ENCODE results near the gene BEND3.

Gene BEND3

DNA sequence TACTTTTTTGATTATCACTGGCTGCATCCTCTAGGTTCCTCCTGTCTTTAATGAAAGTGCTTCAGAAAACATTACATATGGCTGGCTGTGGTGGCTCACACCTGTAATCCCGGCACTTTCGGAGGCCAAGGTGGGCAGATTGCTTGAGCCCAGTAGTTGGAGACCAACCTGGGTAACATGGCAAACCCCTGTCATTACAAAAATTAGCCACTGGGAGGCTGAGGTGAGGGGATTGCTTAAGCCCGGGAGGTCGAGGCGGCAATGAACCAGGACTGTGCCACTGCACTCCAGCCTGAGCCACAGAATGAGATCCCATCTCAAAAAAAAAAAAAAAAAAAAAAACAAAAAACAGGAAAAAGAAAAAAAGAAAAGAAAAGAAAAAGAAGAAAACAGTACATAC is 35.3 kb downstream of the BEND3 start:
- Mint-ChIP-seq H3K36me3 (ENCODE audit: low read depth) (peaks cover 18% of the 10 kb centered on the region), H3K27me3 (no peaks in the 10 kb centered on the region), H3K4me1 (ENCODE audit: low read depth) (peaks cover 5% of the 10 kb centered on the region), H3K4me3 (no peak overlapping the region), H3K9me3 (peaks cover 3% of the 10 kb centered on the region), H3K27ac (no peak overlapping the region)
- no peak for DNase-seq

DNA sequence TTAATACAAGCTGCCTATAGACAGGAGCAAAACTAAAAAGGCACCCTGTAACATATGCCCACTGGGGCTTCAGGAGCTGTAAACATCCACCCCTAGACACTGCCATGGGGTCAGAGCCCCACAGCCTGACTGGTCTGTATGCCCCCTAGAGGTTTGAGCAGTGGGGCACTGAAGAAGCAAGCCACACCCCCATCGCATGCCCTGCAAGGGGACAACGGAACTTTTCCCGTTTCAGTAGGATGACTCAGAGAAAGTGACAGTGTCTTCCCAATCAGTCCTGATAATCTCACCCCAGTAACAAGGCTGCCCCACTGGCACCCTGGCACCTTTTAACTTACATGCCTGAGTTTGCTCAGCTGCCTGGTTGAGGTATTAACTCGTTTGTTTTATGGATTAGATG is 35.9 kb downstream of the BEND3 start:
- peaks cover 12% of the 10 kb centered on the region for H3K36me3 Mint-ChIP-seq (ENCODE audit: low read depth)
- H3K9me3 Mint-ChIP-seq = no peaks in the 10 kb centered on the region
- H3K4me1 Mint-ChIP-seq (ENCODE audit: low read depth) = peaks cover 5% of the 10 kb centered on the region
- no peak overlapping the region for H3K4me3 Mint-ChIP-seq
- no peak overlapping the region for H3K27ac Mint-ChIP-seq
- H3K27me3 Mint-ChIP-seq = no peaks in the 10 kb centered on the region
- DNase-seq = no peak

DNA sequence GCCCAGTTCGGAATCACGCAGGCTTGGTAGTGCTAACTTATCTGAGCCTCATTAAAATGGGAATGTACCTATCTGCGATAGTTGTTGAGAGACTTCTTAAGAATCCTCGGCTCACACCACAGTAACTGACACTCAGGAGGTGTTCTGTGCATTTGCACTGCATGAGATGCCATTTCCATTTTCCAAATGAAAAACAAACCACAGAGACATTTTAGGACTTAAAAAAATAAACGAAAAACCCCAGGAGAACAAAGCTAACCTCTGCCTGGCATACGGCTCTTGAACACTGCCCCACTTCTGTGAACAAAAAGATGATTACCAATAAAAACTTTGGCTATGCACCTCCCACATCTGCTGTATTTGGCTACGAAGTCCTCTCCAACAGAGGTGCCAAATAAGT is 37.6 kb downstream of the BEND3 start:
- Mint-ChIP-seq H3K27me3 (no peaks in the 10 kb centered on the region), H3K4me3 (no peak overlapping the region), H3K9me3 (no peaks in the 10 kb centered on the region), H3K27ac (no peak overlapping the region), H3K36me3 (ENCODE audit: low read depth) (no peaks in the 10 kb centered on the region), H3K4me1 (ENCODE audit: low read depth) (peaks cover 1% of the 10 kb centered on the region)
- no peak for DNase-seq

DNA sequence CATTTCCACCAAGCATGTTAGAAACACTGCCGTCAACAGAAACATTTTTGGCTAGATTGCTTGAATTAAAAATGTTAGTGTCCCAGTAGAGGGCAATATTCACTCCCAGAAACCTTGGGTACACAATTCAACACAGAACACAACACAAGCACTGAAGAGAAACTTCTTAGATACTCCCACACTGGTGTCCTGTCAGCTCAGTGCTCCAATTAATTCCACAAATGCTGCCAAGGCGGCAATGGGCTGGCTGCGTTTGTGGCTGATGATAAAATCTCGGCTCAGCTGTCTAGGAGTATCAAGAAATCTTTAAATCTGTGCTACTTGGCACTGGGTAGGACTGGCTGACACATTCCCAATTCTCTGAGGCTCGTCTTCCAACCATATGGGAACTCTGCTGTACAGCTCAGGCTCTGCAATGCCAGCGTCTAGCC is 39.3 kb downstream of the BEND3 start:
- no peak overlapping the region for H3K27ac Mint-ChIP-seq
- DNase-seq = no peak
- H3K4me3 Mint-ChIP-seq = no peak overlapping the region
- peaks cover 1% of the 10 kb centered on the region for H3K4me1 Mint-ChIP-seq (ENCODE audit: low read depth)
- no peaks in the 10 kb centered on the region for H3K9me3 Mint-ChIP-seq
- no peaks in the 10 kb centered on the region for H3K27me3 Mint-ChIP-seq
- H3K36me3 Mint-ChIP-seq (ENCODE audit: low read depth) = peaks cover 4% of the 10 kb centered on the region

DNA sequence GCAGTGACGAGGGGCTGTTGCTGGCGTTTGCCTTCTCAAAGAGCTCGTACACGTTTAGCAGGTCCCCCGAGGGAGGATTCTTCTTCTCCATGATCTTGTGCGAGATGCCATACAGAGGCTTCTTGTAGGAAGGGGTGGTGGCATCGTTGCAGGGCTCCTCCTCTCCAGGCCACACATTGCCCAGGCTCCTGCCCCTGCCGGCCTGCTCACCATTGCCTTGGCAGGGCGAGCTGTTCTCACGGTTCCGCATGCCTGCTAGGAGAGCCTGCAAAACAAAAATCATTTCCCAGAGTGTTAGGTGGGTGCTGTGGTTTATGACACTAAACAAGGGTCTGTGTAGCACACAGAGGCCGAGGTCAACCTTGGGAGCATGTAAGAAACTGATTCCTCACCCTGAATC is 44.6 kb downstream of the BEND3 start:
- H3K27me3 Mint-ChIP-seq = no peaks in the 10 kb centered on the region
- H3K4me3 Mint-ChIP-seq = no peak overlapping the region
- peaks cover 22% of the 10 kb centered on the region for H3K4me1 Mint-ChIP-seq (ENCODE audit: low read depth)
- DNase-seq = no peak
- H3K9me3 Mint-ChIP-seq = no peaks in the 10 kb centered on the region
- peaks cover 40% of the 10 kb centered on the region for H3K36me3 Mint-ChIP-seq (ENCODE audit: low read depth)
- no peak overlapping the region for H3K27ac Mint-ChIP-seq

DNA sequence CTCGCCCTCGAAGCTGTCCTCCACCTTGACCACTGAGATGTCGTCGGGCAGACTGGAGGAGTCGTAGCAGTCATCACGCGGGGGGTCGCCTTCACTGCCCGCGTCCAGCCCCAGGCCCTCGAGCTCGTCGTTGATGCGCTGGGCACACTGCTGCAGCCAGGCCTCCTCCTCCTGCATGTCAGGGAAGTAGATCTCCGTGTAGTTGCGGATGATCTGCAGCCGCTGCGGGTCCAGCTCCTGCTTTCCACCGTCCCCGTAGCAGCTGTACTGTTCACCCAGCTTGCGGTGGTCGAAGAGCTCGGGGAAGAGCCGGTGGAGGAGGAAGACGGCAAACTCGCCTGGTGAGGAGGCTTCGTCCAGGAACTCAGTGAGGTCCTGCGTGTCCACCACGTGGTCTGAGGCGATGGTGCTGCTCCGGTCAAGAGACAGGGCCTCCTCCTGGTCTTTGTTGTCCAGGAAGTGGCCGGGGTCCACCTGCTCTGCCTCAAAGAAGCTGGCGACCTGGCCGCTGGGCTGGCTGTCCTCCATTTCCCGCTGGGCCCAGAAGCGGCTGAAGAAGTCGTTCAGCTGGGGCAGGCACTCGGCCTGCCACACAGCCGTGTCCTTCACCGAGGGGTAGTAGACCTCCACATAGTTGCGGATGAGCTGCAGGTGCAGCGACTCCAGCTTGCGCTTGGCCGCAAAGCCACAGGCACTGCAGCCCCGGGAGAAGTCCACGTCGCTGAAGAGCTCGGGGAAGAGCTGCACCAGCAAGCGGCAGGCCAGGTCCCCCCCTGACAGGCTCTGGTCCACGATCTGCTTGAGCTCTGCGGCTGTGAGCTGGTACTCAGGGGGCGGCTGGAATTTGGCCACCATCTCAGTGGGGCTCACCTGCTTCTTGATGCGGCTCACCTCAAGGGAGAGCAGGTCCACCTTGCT is 45.4 kb downstream of the BEND3 start:
- H3K4me1 Mint-ChIP-seq (ENCODE audit: low read depth) = peaks cover 28% of the 10 kb centered on the region
- no peaks in the 10 kb centered on the region for H3K27me3 Mint-ChIP-seq
- H3K4me3 Mint-ChIP-seq = no peak overlapping the region
- no peak for DNase-seq
- H3K27ac Mint-ChIP-seq = no peak overlapping the region
- peaks cover 40% of the 10 kb centered on the region for H3K36me3 Mint-ChIP-seq (ENCODE audit: low read depth)
- H3K9me3 Mint-ChIP-seq = no peaks in the 10 kb centered on the region

- H3K4me1 Mint-ChIP-seq (ENCODE audit: low read depth) = peaks cover 34% of the 10 kb centered on the region
- no peak for DNase-seq
- H3K9me3 Mint-ChIP-seq = no peaks in the 10 kb centered on the region
- H3K36me3 Mint-ChIP-seq (ENCODE audit: low read depth) = peaks cover 40% of the 10 kb centered on the region
- no peak overlapping the region for H3K27ac Mint-ChIP-seq
- H3K4me3 Mint-ChIP-seq = no peak overlapping the region
- no peaks in the 10 kb centered on the region for H3K27me3 Mint-ChIP-seq
Measured at GRCh38 chr6:107068691-107069630, 46.4 kb downstream of the BEND3 start.

DNA sequence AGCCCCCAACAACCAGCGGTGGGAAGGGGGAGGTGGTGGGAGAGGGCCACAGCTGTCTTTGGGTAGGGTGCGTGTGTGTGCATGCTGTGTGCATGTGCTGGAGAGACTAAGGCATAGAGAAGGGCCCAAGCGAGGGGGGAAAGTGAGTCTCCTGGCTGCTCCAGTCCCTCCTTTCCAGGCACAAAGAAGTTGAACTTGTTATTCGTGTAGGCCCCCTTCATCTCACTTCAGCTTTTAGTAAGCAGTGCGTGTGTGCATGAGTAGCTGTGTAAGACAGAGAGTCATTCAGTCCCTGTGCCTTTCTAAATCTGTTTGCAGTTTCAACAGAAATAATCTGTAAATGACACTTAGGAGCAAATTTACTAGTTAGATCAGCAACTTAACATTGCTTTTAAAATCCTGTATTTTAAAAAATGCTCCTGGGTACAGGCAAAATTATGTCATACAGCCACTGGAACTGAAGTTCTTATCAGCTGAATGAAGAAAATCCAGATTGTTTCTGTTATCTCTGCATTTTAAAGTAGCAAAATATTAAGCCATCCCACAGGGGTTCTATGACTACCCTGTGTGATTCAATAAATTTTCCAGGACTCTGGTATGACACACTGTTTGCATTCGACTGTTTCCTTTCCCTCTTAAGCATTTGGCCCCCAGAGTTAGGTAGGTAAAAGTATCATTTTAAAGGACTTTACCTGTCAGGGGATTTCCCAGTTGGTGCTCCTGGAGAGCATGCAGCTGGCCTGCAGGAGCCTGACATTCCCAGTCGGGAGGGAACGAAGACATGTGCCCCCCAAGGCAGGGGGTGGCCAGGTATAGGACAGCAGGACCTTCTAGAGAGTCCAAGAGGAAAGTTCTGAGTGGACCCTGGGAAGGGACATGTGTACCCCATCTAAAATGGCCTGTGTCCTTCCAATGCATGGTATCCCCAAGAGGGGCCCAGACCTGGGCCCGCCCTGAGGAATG is 48.3 kb downstream of the BEND3 start:
- no peak for DNase-seq
- peak overlapping the region; percentile 84 for H3K27ac Mint-ChIP-seq
- H3K27me3 Mint-ChIP-seq = no peaks in the 10 kb centered on the region
- no peaks in the 10 kb centered on the region for H3K9me3 Mint-ChIP-seq
- peaks cover 35% of the 10 kb centered on the region for H3K4me1 Mint-ChIP-seq (ENCODE audit: low read depth)
- H3K36me3 Mint-ChIP-seq (ENCODE audit: low read depth) = peaks cover 40% of the 10 kb centered on the region
- no peak overlapping the region for H3K4me3 Mint-ChIP-seq

DNA sequence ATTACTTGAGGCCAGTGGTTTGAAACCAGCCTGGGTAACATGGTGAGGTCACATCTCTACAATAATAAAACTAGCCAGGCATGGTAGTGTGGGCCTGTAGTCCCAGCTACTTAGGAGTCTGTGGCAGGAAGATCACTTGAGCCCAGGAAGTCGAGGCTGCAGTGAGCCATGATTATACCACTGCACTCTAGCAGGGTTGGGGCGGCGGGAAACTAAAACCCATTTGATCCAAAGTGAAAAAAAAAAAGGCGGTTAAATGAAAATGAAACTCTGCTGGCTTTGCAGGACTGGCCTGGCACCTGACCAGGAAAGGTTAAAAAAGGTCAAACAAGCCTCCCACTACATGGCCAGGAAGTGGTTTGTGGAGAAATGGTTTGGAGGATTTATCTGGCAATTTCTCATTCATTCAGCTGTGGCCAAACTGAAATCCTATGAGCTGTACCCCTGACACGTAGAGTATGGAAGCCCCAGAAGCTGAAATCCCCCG is 50.7 kb downstream of the BEND3 start:
- DNase-seq = no peak
- H3K4me3 Mint-ChIP-seq = peak overlapping the region; percentile 2

GRCh38 chr6:107062691-107063090 is 52.6 kb downstream of the BEND3 start:
- no peak overlapping the region for H3K4me3 Mint-ChIP-seq

More for the DNA sequence above, 50.7 kb downstream of the BEND3 start:
- Mint-ChIP-seq H3K4me1 (ENCODE audit: low read depth) (peaks cover 45% of the 10 kb centered on the region), H3K9me3 (no peaks in the 10 kb centered on the region), H3K27me3 (no peaks in the 10 kb centered on the region), H3K36me3 (ENCODE audit: low read depth) (peaks cover 22% of the 10 kb centered on the region), H3K27ac (peak overlapping the region; percentile 45)

DNA sequence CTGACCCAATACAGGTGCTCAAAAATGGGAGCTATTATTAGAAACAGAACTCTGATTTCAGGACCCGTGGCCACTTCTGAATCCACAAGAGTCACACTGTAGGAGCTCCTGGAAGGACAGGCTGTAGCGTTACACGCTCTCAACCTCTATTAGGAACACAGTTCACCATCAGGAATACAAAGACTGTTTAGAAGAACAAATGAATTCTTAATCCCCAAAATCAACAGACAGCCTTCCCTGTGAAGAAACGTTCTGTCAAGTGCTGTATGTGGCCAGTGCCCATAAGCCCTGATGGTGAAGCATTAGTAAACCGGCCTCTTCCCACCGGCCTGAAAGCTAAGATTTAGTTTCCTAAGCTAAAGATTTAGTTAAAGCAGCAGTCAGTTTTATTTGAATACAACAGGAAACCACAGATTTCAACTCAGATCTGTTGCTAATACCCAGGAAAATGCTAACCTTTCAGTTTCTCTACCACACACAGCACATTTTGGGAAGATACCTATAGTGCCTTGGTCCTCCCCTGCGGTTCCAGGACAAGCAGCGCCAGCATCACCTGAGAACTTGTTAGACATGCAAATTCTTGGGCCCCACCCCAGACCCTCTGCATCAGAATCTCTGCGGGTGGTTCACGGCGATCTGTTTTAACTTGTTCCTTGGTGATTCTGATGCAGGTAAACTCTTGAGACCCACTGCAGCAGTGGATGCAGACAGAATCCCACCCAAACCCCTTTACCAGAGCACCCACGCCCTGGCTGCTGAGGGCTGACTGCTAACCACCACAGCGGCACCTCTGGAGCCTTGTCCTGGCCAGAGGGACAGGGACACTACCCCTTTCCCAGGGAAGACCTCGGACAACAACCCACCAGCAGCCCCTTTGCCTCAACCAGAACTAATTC is 53.9 kb downstream of the BEND3 start:
- H3K27ac Mint-ChIP-seq = peak overlapping the region; percentile 29
- peaks cover 30% of the 10 kb centered on the region for H3K4me1 Mint-ChIP-seq (ENCODE audit: low read depth)
- no peak for DNase-seq
- H3K9me3 Mint-ChIP-seq = no peaks in the 10 kb centered on the region
- peaks cover 2% of the 10 kb centered on the region for H3K36me3 Mint-ChIP-seq (ENCODE audit: low read depth)
- no peaks in the 10 kb centered on the region for H3K27me3 Mint-ChIP-seq
- H3K4me3 Mint-ChIP-seq = peak overlapping the region; percentile 20

More at GRCh38 chr6:107062691-107063090, 52.6 kb downstream of the BEND3 start:
- Mint-ChIP-seq H3K27me3 (no peaks in the 10 kb centered on the region), H3K9me3 (no peaks in the 10 kb centered on the region), H3K36me3 (ENCODE audit: low read depth) (peaks cover 8% of the 10 kb centered on the region), H3K4me1 (ENCODE audit: low read depth) (peaks cover 43% of the 10 kb centered on the region), H3K27ac (no peak overlapping the region)
- DNase-seq = no peak

GRCh38 chr6:107060704-107061103 is 54.6 kb downstream of the BEND3 start:
- H3K27ac Mint-ChIP-seq = no peak overlapping the region
- H3K27me3 Mint-ChIP-seq = no peaks in the 10 kb centered on the region
- no peaks in the 10 kb centered on the region for H3K9me3 Mint-ChIP-seq
- H3K4me3 Mint-ChIP-seq = no peak overlapping the region
- peaks cover 25% of the 10 kb centered on the region for H3K4me1 Mint-ChIP-seq (ENCODE audit: low read depth)
- no peaks in the 10 kb centered on the region for H3K36me3 Mint-ChIP-seq (ENCODE audit: low read depth)
- DNase-seq = no peak

DNA sequence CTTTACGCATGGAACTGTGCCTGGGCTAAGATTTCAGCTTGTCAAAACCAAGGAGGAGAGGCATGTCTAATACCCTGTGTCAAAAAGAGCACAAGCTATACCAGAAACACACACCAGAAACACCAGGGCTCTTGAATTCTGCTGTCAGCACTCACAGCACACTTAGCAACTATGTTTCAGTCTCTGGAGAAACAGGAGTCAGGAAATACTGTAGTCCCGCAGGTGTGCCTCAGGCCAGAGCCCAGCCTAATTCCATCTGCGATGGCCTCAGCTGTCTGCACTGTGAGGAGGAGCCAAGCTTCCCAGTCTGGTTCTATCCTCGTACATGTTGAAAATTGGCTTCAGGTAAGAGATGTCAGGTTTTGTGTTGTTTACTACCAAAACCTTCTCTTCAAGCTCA is 55.7 kb downstream of the BEND3 start:
- Mint-ChIP-seq H3K36me3 (ENCODE audit: low read depth) (no peaks in the 10 kb centered on the region), H3K4me3 (no peak overlapping the region), H3K9me3 (no peaks in the 10 kb centered on the region), H3K27me3 (no peaks in the 10 kb centered on the region), H3K4me1 (ENCODE audit: low read depth) (peaks cover 14% of the 10 kb centered on the region), H3K27ac (no peak overlapping the region)
- no peak for DNase-seq
